Hepatic stellate cell (primary cell): ENCODE measurements around the gene MATN1.
"Not testable (repeated sequence)": the region's sequence is repeated elsewhere in the genome, so short reads cannot be mapped to it uniquely, and the experiment has no call there.

Source experiments
- DNase-seq: peaks from one replicate; pipeline ENCODE4 v3.0.0; 2011; ENCODE audit warnings: low spot score

MATN1 gene, protein sequence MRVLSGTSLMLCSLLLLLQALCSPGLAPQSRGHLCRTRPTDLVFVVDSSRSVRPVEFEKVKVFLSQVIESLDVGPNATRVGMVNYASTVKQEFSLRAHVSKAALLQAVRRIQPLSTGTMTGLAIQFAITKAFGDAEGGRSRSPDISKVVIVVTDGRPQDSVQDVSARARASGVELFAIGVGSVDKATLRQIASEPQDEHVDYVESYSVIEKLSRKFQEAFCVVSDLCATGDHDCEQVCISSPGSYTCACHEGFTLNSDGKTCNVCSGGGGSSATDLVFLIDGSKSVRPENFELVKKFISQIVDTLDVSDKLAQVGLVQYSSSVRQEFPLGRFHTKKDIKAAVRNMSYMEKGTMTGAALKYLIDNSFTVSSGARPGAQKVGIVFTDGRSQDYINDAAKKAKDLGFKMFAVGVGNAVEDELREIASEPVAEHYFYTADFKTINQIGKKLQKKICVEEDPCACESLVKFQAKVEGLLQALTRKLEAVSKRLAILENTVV

DNA sequence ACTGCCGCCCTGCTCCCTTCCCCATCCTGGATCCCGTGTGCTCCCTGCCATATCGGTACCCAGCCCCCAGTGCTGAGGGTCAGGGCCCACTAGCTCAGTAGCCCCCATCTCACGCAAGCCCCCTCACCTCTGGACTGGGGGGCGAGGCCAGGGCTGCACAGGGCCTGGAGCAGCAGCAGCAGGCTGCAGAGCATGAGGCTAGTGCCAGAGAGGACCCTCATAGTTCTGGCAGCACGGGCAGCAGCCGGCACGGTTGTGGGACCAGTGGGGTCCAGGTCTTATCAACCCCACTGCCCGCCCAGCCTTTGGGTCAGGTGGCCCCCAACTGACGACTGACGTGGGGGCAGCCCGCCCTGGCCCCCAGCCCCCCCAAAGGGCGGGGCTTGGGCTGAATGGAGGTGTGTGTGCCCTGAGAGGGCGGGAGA is at the start of gene MATN1:
TSS of gene MATN1 (minus strand) at position 255 of the 425 bp plus-strand sequence. CDS start at position 221, 34 bp downstream.
- no peak for DNase-seq

DNA sequence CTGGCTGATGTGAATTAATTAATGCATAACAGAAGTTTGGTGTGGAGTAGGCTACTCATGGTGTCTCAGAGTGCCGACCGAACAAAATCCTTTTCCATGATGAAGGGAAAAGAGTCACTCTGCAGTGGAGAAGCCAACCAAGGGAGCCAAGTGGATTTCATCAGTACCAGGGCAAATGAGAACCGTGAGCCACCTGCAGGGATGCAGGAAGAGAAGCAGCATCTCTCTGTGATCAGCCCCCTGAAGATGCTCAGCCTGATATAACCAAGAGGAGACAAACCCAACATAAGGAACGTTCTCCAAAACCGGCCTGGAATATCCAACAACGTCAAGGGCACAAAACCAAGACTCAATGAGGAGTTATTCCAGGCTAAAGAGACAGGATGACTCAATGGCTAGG is 47.6 kb upstream of the MATN1 start:
- no peak for DNase-seq

DNA sequence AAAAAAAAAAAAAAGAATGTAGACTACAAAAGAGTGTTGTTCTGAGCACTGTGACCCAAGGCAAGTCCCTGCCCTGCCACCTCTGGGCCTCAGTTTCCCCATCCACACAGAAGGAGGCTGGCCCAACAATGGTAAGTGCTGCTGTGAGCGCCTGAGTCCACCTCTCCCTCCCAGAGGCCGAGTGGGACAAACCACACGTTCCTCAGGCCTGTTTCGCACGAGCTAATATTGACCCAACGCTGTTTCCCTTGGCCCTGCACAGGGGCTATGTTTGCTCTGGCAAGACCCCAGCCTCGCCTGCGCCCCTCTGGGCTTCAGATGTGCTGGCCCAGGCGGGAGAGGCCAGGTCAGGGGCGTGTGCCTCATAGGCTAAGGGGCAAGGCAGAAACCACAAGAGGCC is 46.8 kb upstream of the MATN1 start:
- no peak for DNase-seq

DNA sequence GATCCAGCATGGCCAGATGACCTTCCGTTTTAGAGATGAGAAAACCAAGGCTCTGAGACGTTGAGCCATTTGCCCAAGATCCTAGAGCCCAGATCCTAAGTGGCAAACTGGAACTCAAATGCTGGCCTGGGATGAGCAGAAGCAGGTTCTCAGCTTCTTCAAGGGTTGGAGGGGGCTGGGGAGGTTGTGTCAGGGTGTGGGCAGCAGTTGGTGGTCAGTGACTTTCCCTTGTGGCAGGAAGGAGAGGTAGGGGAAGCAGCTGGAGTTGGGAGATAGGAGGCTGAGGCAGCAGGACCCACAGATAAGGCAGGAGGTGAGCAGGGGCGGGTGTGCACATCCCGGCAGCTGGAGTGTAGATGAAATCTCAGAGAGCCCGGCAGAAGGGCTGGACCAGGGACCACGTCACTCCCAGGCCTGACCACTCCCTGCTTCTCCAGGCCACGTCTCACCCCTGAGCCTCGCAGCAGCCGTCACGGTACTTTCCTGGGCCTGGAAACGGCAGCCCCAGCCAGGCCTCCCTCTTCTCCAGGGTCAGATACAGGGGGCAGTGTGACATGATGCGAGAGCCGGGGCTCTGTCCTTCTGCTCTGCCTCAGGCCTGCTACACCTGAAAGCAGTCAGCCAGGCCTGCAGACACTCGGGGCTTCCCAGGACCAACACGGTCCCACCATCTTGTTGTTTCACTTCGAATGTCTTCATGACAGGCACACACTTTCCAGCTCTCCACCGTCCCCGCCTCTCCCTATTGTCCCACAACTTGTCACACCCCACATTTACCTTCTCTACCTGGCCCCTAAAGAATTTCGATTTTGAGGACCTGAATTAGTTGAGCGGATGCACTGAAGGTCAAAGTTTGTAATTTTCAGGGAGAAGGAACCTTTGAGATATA is 45.7 kb upstream of the MATN1 start:
- no peak for DNase-seq

GRCh38 chr1:30768159-30768829 is 44.9 kb upstream of the MATN1 start:
- no peak for DNase-seq

GRCh38 chr1:30766948-30767347 is 43.6 kb upstream of the MATN1 start:
- DNase-seq, result not testable (repeated sequence)

GRCh38 chr1:30765556-30766434 is 42.4 kb upstream of the MATN1 start:
- DNase-seq, result no peak

- no peak for DNase-seq
Measured at GRCh38 chr1:30764939-30765555, 41.7 kb upstream of the MATN1 start.

- no peak for DNase-seq
Measured at GRCh38 chr1:30764396-30764795, 41.0 kb upstream of the MATN1 start.

- no peak for DNase-seq
Measured at GRCh38 chr1:30763651-30764248, 40.4 kb upstream of the MATN1 start.

- DNase-seq, result no peak
Measured at GRCh38 chr1:30762930-30763650, 39.7 kb upstream of the MATN1 start.

- DNase-seq, result no peak
Measured at GRCh38 chr1:30762152-30762929, 39.0 kb upstream of the MATN1 start.

GRCh38 chr1:30761381-30762151 is 38.2 kb upstream of the MATN1 start:
- DNase-seq, result no peak

DNA sequence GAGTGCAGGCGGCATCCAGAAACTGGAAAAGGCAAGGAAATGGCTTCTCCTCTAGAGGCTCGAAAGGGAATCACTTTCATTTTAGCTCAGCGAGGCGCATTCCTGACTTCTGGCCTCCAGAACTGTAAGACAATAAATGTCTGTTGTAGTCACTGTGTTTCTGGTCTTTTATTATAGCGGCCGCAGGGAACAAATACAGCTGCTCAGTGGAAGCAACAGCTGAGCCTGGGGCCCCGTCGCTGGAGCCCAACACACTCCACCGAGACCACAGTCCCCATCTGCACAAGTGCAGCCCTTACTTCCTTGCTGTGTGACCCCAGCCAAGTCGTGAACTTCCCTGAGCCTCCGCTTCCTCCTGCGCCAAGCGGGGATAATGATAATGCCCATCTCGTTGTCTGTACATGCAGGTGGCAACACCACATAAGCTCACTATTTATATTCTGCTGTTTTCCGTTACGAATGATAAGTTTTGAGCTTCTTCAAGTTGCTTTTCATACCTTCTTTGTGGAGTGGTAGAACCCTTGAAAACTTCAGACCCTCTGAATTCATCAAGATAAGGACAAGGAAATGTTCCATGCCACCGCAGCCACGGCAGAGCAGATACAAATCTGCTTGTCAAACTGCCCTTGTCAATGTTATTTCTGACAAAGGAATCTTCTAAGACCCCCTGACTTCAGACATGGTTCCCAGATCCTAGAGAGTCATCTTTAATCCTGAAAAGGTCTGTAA is 37.4 kb upstream of the MATN1 start:
- DNase-seq, result no peak

GRCh38 chr1:30759718-30760281 is 36.4 kb upstream of the MATN1 start:
- no peak for DNase-seq

DNA sequence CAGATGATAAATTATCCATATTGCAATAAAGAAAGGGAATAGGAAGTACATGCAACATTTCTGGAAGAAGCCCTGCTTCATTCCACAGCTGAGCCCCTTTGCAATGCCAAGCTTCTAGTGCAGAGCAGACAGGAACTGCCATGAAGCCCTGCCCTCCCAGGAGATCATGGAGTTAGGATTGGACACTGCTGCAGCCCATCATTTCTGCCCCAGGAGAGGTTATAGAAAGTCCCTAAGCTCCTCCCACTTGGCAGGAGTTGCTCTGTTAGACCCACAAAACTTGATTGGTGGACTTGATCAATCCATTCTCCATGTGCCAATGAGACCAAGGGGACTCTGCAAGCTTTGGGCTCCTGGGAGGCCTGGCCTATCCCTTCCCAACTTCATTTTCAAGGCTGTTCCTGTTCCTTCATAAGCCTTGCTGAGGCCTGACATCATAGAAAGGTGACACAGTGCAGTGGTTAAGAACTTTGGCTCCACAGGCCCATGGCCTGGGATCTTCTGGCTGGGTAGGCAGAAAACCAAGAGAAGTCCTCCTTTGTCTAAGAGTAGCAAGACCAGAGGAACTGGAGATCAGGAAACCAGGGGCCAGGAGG is 35.5 kb upstream of the MATN1 start:
- DNase-seq, result no peak
